SK-N-SH (cell line): ENCODE results near the gene THSD8. TPM values are rescaled to one million over a fixed set of nuclear protein-coding genes. Genes with fewer than 3 reads are reported as not detected.

Experiments used
- CTCF ChIA-PET: fragments of 300-600, 350-600 bp; formaldehyde crosslinking; extraction: SDS; loops from one replicate; lab custom pipeline; 2021; lab: Yijun Ruan, JAX
- POLR2A ChIA-PET: fragments of 350-600 bp; sonication (Branson Sonifier 250); formaldehyde crosslinking; extraction: SDS; loops from one replicate; lab custom pipeline; 2020; ENCODE audit warnings: antibody characterized with exemption, inconsistent platforms; lab: Yijun Ruan, JAX
- DNase-seq: peaks from one replicate; pipeline ENCODE4 v3.0.0; 2012
- H2AFZ ChIP-seq: fragments of 200-600 bp; sonication (generic); 2 replicates; pipeline ENCODE4 v1.8.1; 2016; ENCODE audit warnings: antibody characterized with exemption, mild to moderate bottlenecking, low read depth
- H3F3A ChIP-seq: fragments of 200-600 bp; sonication (generic); replicated peaks from 2 replicates; pipeline ENCODE3; 2016; ENCODE audit warnings: antibody characterized with exemption, mild to moderate bottlenecking; ENCODE audit not compliant: insufficient read depth
- H3K27ac ChIP-seq, 2 experiments: fragments of 200-500 bp in 1 of 2; fragments of 200-600 bp in 1 of 2; sonication (Bioruptor generic) in 1 of 2; sonication (generic), shearing (Covaris generic) in 1 of 2; 2 replicates each; pipeline versions ENCODE4 v1.5.1 to v1.6.1; 2014 to 2016; ENCODE audit warnings: low read depth in 2 of 2, inconsistent platforms in 1 of 2, low read length in 1 of 2, mild to moderate bottlenecking in 1 of 2, mixed read lengths in 1 of 2
- H3K27me3 ChIP-seq: fragments of 200-600 bp; sonication (generic), shearing (Covaris generic); 2 replicates; pipeline ENCODE4 v1.6.1; 2016; ENCODE audit warnings: mixed run types; ENCODE audit not compliant: insufficient read depth
- H3K36me3 ChIP-seq, 2 experiments: fragments of 200-500 bp in 1 of 2; fragments of 200-600 bp in 1 of 2; sonication (Bioruptor generic) in 1 of 2; sonication (generic) in 1 of 2; replicated peaks in 1 of 2; 2 replicates each; pipeline versions ENCODE3 to v1.5.1; 2014 to 2016; ENCODE audit warnings: low read length in 1 of 2, mild to moderate bottlenecking in 1 of 2; ENCODE audit not compliant: insufficient read depth in 2 of 2, control insufficient read depth in 1 of 2
- H3K4me1 ChIP-seq, 2 experiments: fragments of 200-500 bp in 1 of 2; fragments of 200-600 bp in 1 of 2; sonication (Bioruptor generic) in 1 of 2; sonication (generic), shearing (Covaris generic) in 1 of 2; 2 replicates each; pipeline versions ENCODE4 v1.5.1 to v1.6.1; 2014 to 2016; ENCODE audit warnings: low read depth in 1 of 2, low read length in 1 of 2, mixed run types in 1 of 2; ENCODE audit not compliant: insufficient read depth in 2 of 2, control insufficient read depth in 1 of 2
- H3K4me2 ChIP-seq: fragments of 200-600 bp; sonication (generic), shearing (Covaris generic); 2 replicates; pipeline ENCODE4 v1.6.1; 2017; ENCODE audit warnings: mixed run types
- H3K4me3 ChIP-seq, 2 experiments: fragments of 200-500 bp in 1 of 2; fragments of 200-600 bp in 1 of 2; sonication (Bioruptor generic) in 1 of 2; sonication (generic), shearing (Covaris generic) in 1 of 2; 2 replicates each; pipeline versions ENCODE4 v1.5.1 to v1.8.1; 2014 to 2016; ENCODE audit warnings: low read depth in 2 of 2, inconsistent platforms in 1 of 2, low read length in 1 of 2, mild to moderate bottlenecking in 1 of 2, mixed read lengths in 1 of 2, moderate library complexity in 1 of 2
- H3K79me2 ChIP-seq: fragments of 200-600 bp; sonication (generic); 2 replicates; pipeline ENCODE4 v1.8.1; 2017; ENCODE audit warnings: mild to moderate bottlenecking; ENCODE audit not compliant: insufficient read depth
- H3K9ac ChIP-seq: fragments of 200-600 bp; sonication (generic); 2 replicates; pipeline ENCODE4 v1.6.1; 2017; ENCODE audit warnings: mixed run types
- H3K9me2 ChIP-seq: fragments of 200-600 bp; sonication (generic); 2 replicates; pipeline ENCODE4 v1.6.1; 2017; ENCODE audit warnings: mixed run types
- H3K9me3 ChIP-seq: fragments of 200-600 bp; sonication (generic); 2 replicates; pipeline ENCODE4 v1.6.1; 2017; ENCODE audit warnings: mixed run types, mild to moderate bottlenecking, moderate library complexity
- H4K20me1 ChIP-seq: fragments of 200-600 bp; sonication (generic); 2 replicates; pipeline ENCODE4 v1.6.1; 2017; ENCODE audit warnings: mild to moderate bottlenecking, mixed run types; ENCODE audit not compliant: insufficient read depth
- CTCF ChIP-seq: fragments of 200-600 bp; sonication (generic); IDR thresholded peaks from 2 replicates; pipeline ENCODE4 v1.6.1; 2017; ENCODE audit warnings: antibody characterized with exemption, mild to moderate bottlenecking, moderate library complexity
- EZH2phosphoT487 ChIP-seq: fragments of 200-600 bp; sonication (generic); IDR thresholded peaks from 2 replicates; pipeline ENCODE4 v1.6.1; 2017; ENCODE audit warnings: low read depth, mixed run types, mild to moderate bottlenecking, antibody characterized with exemption, moderate library complexity, borderline replicate concordance
- FOXJ3 ChIP-seq: sonication (generic); formaldehyde crosslinking; IDR thresholded peaks from 2 replicates; pipeline ENCODE4 v1.5.1; 2020; ENCODE audit warnings: mild to moderate bottlenecking, missing genetic modification reagents
- FOXM1 ChIP-seq: IDR thresholded peaks from 2 replicates; pipeline ENCODE4 v1.4.0; 2012; ENCODE audit warnings: low read depth, mild to moderate bottlenecking
- GABPA ChIP-seq: IDR thresholded peaks from 2 replicates; pipeline ENCODE4 v1.4.0; 2012; ENCODE audit warnings: low read depth, mild to moderate bottlenecking
- JUND ChIP-seq: IDR thresholded peaks from 2 replicates; pipeline ENCODE4 v1.4.0; 2012
- MAX ChIP-seq: IDR thresholded peaks from 2 replicates; pipeline ENCODE4 v1.4.0; 2012; ENCODE audit warnings: low read depth
- NFIC ChIP-seq: IDR thresholded peaks from 2 replicates; pipeline ENCODE4 v1.4.0; 2012; ENCODE audit warnings: borderline replicate concordance
- POLR2AphosphoS5 ChIP-seq: IDR thresholded peaks from 2 replicates; pipeline ENCODE4 v1.6.1; 2012; ENCODE audit warnings: low read depth, low read length
- RAD21 ChIP-seq: IDR thresholded peaks from 2 replicates; pipeline ENCODE4 v1.6.1; 2012; ENCODE audit warnings: mild to moderate bottlenecking, low read length
- REST ChIP-seq: IDR thresholded peaks from 2 replicates; pipeline ENCODE4 v1.6.1; 2012; ENCODE audit warnings: mild to moderate bottlenecking, low read depth, low read length, moderate library complexity
- RFX5 ChIP-seq: IDR thresholded peaks from 2 replicates; pipeline ENCODE4 v1.6.1; 2012; ENCODE audit warnings: mild to moderate bottlenecking, improper control_type of control experiment, low read length
- RXRA ChIP-seq: IDR thresholded peaks from 2 replicates; pipeline ENCODE4 v1.4.0; 2012; ENCODE audit warnings: low read depth, mild to moderate bottlenecking, borderline replicate concordance
- SIN3A ChIP-seq: IDR thresholded peaks from 2 replicates; pipeline ENCODE4 v1.6.1; 2012; ENCODE audit warnings: low read depth, mild to moderate bottlenecking, low read length, moderate library complexity, borderline replicate concordance
- TAF1 ChIP-seq: IDR thresholded peaks from 2 replicates; pipeline ENCODE4 v1.6.1; 2012; ENCODE audit warnings: low read depth, mild to moderate bottlenecking, low read length, moderate library complexity, borderline replicate concordance
- USF1 ChIP-seq: IDR thresholded peaks from 2 replicates; pipeline ENCODE4 v1.4.0; 2012; ENCODE audit warnings: low read depth, borderline replicate concordance
- USF2 ChIP-seq: fragments of 150-350 bp; IDR thresholded peaks from 2 replicates; pipeline ENCODE4 v1.6.1; 2017; ENCODE audit warnings: antibody characterized with exemption, low read length, low read depth, borderline replicate concordance
- WGBS: methylation state at CpG from one replicate; pipeline ENCODE4 v1.1.6; 2017; ENCODE audit warnings: low lambda C conversion rate; 5-methylcytosine and 5-hydroxymethylcytosine counted together
- polyA plus RNA-seq, 3 experiments: library from polyadenylated mRNA; depleted of rRNA; stranded (reverse); fragments of >200 nt; gene quantifications; 2 replicates each; pipeline ENCODE4 v1.2.3, GENCODE V29; 2012

The THSD8 gene
- polyA plus RNA-seq, 1 of the 3 experiments (the other 2 are of a cell fraction): not detected

- Histone ChIP-seq H4K20me1 (no peaks in the 10 kb centered on the region), H3K36me3 (peaks cover 4 to 11% of the 10 kb centered on the region in 2 experiments), H3K4me3 (no peak overlapping the region), H3K9me2 (no peaks in the 10 kb centered on the region), H2AFZ (no peak overlapping the region), H3K9me3 (no peaks in the 10 kb centered on the region), H3K27me3 (no peaks in the 10 kb centered on the region), H3K4me1 (no peaks in the 10 kb centered on the region; a peak in 1 of 4 replicates), H3K4me2 (no peak overlapping the region), H3K79me2 (no peaks in the 10 kb centered on the region), H3F3A (peaks cover 15% of the 10 kb centered on the region), H3K9ac (no peak overlapping the region), H3K27ac (no peak overlapping the region)
- no peak for DNase-seq
- CTCF ChIA-PET: interaction anchor here (1.0 to 17.5 kb wide), 15 partner anchors 9 to 121 kb away, joined by 3 to 321 read pairs (median 7); partner anchors contain the start of genes BEST2, DNASE2, GET3 and HOOK2
- TF ChIP-seq CTCF (no peak), POLR2AphosphoS5 (no peak), MAX (no peak), RFX5 (no peak), USF2 (no peak), JUND (no peak)
- POLR2A ChIA-PET: interaction anchor here (0.7 to 0.8 kb wide), 2 partner anchors 18 to 32 kb away, joined by 3 read pairs; no protein-coding TSS in a partner anchor
- WGBS: 97% methylated on average over 6 of the region's 6 CpGs
These were observed 42.2 kb upstream of the THSD8 start for GRCh38 chr19:12759686-12760085.

GRCh38 chr19:12763100-12763499 lies 38.8 kb upstream of the THSD8 start:
- DNase-seq: peak; percentile 11
- Histone ChIP-seq H3K79me2 (no peaks in the 10 kb centered on the region), H3K4me3 (no peak overlapping the region), H3K9me3 (no peaks in the 10 kb centered on the region), H3K9me2 (no peaks in the 10 kb centered on the region), H2AFZ (no peak overlapping the region), H4K20me1 (no peaks in the 10 kb centered on the region), H3K4me2 (no peak overlapping the region), H3K4me1 (no peaks in the 10 kb centered on the region; a peak in 1 of 4 replicates), H3K27me3 (no peaks in the 10 kb centered on the region), H3K27ac (no peak overlapping the region), H3K36me3 (peaks cover 4 to 11% of the 10 kb centered on the region in 2 experiments), H3F3A (peaks cover 11% of the 10 kb centered on the region), H3K9ac (no peak overlapping the region)
- ChIA-PET CTCF (interaction anchor here (2.9 to 17.5 kb wide), 5 partner anchors 11 to 85 kb away, joined by 17 to 321 read pairs (median 55); partner anchors contain the start of genes BEST2, GET3, HOOK2 and JUNB), POLR2A (no interaction called here)
- TF ChIP-seq GABPA: no peak
- no peak for TF ChIP-seq FOXJ3 (CRISPR knock-in tag)
- no peak for TF ChIP-seq FOXM1
- TF ChIP-seq RFX5: no peak
- TF ChIP-seq SIN3A: no peak
- no peak for TF ChIP-seq JUND
- TF ChIP-seq TAF1: no peak
- no peak for TF ChIP-seq RXRA
- TF ChIP-seq RAD21: no peak
- no peak for TF ChIP-seq EZH2phosphoT487
- TF ChIP-seq NFIC: no peak
- no peak for TF ChIP-seq REST
- TF ChIP-seq POLR2AphosphoS5: no peak
- no peak for TF ChIP-seq USF1
- 97% methylated on average over 4 of the region's 11 CpGs for WGBS
